Natural killer cell (primary cell): ENCODE data around the gene TRIM27. TPM values are rescaled to one million over a fixed set of nuclear protein-coding genes. Genes with fewer than 3 reads are reported as not detected.

Experiments used
- total RNA-seq, 4 donors: library from RNA; stranded (reverse); fragments of 120-200 nt in 1 of 4; gene quantifications; one replicate each; pipeline versions ENCODE4 v1.2.3 to v1.2.4, GENCODE V29; 2013 to 2022

TRIM27 gene
- total RNA-seq, 3 donors from 2014 or later (not counting 1 experiment from before 2014, with no cell fraction given): 19.3 to 33.6 (median 25.1) TPM

Other genes with a start within 250 kb of the TRIM27 start
- gene ZNF311, start 81.3 kb upstream of the TRIM27 start, total RNA-seq: under 1 TPM; 0.23 to 0.29 (median 0.28) TPM
- gene OR2W1, start 121.2 kb upstream of the TRIM27 start, total RNA-seq: not detected
- gene OR2B3, start 163.3 kb upstream of the TRIM27 start, total RNA-seq: not detected
- gene OR2J1, start 175.5 kb upstream of the TRIM27 start, total RNA-seq: not detected
- gene OR2J3, start 184.1 kb upstream of the TRIM27 start, total RNA-seq: not detected
- not detected for gene OR2J2, start 246.9 kb upstream of the TRIM27 start, total RNA-seq